ENCODE data around the gene GALNT10. TPM values are rescaled to one million over a fixed set of nuclear protein-coding genes. Genes with fewer than 3 reads are reported as not detected.
"Not testable (repeated sequence)": the region's sequence is repeated elsewhere in the genome, so short reads cannot be mapped to it uniquely, and the experiment has no call there.

Gene GALNT10
- total RNA-seq, 1 donor from 2014 or later = 178 TPM

- Mint-ChIP-seq H3K36me3 (ENCODE audit: unreplicated experiment) (no peaks in the 10 kb centered on the region), H3K4me3 (ENCODE audit: unreplicated experiment) (no peak overlapping the region), H3K4me1 (ENCODE audit: unreplicated experiment) (no peaks in the 10 kb centered on the region), H3K27me3 (ENCODE audit: unreplicated experiment) (peaks cover 27% of the 10 kb centered on the region), H3K27ac (ENCODE audit: unreplicated experiment) (no peak overlapping the region), H3K9me3 (ENCODE audit: unreplicated experiment) (no peaks in the 10 kb centered on the region)
- DNase-seq (ENCODE audit: extremely low spot score, unreplicated experiment) = no peak
- no peak for TF ChIP-seq CTCF (IDR thresholded peaks at IDR 0.05)
These were observed 42.9 kb upstream of the GALNT10 start for GRCh38 chr5:154147666-154148065.

GRCh38 chr5:154150471-154150870, 40.1 kb upstream of the GALNT10 start:
- not testable (repeated sequence) for H3K27ac Mint-ChIP-seq (ENCODE audit: unreplicated experiment); H3K36me3 Mint-ChIP-seq (ENCODE audit: unreplicated experiment)

DNA sequence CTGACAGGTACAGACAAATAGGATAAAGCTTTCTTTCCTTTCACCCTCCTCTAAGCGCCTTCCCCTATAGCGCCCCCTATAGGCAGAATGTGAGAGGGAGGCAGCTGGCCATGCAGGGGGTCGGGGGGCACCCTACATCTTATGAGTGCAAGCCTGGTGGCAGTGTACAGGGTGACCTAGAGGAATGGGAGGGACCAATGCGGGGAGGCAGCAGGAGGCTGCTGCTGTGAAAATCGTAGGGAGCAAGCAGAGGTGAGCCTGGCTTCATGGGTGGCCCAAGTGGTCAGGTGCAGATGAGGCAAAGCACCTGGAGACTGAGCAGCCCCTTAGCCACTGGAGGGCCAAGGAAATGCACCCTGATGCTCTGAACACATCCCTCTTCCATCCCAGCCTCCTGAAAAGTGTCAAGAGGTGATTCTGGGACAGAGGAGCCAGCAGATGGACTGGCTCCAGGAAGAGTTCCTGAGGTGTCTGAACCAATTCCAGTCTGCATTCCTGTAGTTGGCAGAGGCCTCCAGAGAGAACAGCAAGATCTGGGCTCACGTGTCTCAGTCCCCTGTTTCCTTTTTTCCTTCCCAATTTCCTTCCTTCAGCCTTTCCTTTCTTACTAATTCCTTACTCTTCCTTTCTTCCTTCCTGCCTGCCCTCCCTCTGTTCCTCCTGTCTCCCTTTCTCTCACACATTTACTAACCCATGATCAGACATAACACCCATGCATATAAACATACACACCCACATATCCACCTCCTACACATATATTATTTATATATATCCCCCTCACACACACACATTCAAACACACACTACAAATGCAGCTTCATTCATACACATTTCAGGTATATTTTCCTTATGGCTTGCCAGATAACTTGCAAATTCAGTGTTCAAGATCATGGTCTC, 32.8 kb upstream of the GALNT10 start:
- TF ChIP-seq CTCF (IDR thresholded peaks at IDR 0.05) = peak; percentile 45
- Mint-ChIP-seq H3K4me1 (ENCODE audit: unreplicated experiment) (no peaks in the 10 kb centered on the region), H3K9me3 (ENCODE audit: unreplicated experiment) (peaks cover 4% of the 10 kb centered on the region), H3K4me3 (ENCODE audit: unreplicated experiment) (no peak overlapping the region), H3K36me3 (ENCODE audit: unreplicated experiment) (no peaks in the 10 kb centered on the region), H3K27ac (ENCODE audit: unreplicated experiment) (no peak overlapping the region), H3K27me3 (ENCODE audit: unreplicated experiment) (peaks cover 64% of the 10 kb centered on the region)
- no peak for DNase-seq (ENCODE audit: extremely low spot score, unreplicated experiment)

More at GRCh38 chr5:154150471-154150870, 40.1 kb upstream of the GALNT10 start:
- DNase-seq (ENCODE audit: extremely low spot score, unreplicated experiment); H3K9me3 Mint-ChIP-seq (ENCODE audit: unreplicated experiment); H3K4me3 Mint-ChIP-seq (ENCODE audit: unreplicated experiment); H3K4me1 Mint-ChIP-seq (ENCODE audit: unreplicated experiment): not testable (repeated sequence)
- H3K27me3 Mint-ChIP-seq (ENCODE audit: unreplicated experiment) = peaks cover 37% of the 10 kb centered on the region

DNA sequence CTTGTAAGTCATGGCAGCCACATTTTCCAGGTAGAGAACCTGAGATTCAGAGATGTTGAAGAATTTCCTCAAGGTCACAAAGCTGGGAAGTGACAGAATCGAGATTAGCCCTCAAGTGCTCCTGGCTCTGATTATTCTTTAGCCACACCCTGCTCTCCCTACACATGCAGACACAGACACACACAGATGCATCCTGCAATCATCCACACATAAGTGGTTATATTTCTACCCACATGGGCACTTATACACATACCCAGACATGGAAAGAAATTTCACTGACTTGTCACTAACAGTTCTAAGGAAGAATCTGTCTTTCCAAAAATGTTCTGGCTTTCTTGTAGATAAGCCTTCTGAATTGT, 32.2 kb upstream of the GALNT10 start:
- H3K9me3 Mint-ChIP-seq (ENCODE audit: unreplicated experiment) = peaks cover 4% of the 10 kb centered on the region
- no peaks in the 10 kb centered on the region for H3K36me3 Mint-ChIP-seq (ENCODE audit: unreplicated experiment)
- DNase-seq (ENCODE audit: extremely low spot score, unreplicated experiment) = no peak
- H3K4me3 Mint-ChIP-seq (ENCODE audit: unreplicated experiment) = no peak overlapping the region
- TF ChIP-seq CTCF (IDR thresholded peaks at IDR 0.05) = no peak
- H3K27ac Mint-ChIP-seq (ENCODE audit: unreplicated experiment) = no peak overlapping the region
- peaks cover 64% of the 10 kb centered on the region for H3K27me3 Mint-ChIP-seq (ENCODE audit: unreplicated experiment)
- no peaks in the 10 kb centered on the region for H3K4me1 Mint-ChIP-seq (ENCODE audit: unreplicated experiment)

- Mint-ChIP-seq H3K27me3 (ENCODE audit: unreplicated experiment) (peaks cover 69% of the 10 kb centered on the region), H3K4me1 (ENCODE audit: unreplicated experiment) (no peaks in the 10 kb centered on the region), H3K9me3 (ENCODE audit: unreplicated experiment) (peaks cover 4% of the 10 kb centered on the region), H3K4me3 (ENCODE audit: unreplicated experiment) (no peak overlapping the region), H3K27ac (ENCODE audit: unreplicated experiment) (no peak overlapping the region), H3K36me3 (ENCODE audit: unreplicated experiment) (no peaks in the 10 kb centered on the region)
- no peak for DNase-seq (ENCODE audit: extremely low spot score, unreplicated experiment)
- no peak for TF ChIP-seq CTCF (IDR thresholded peaks at IDR 0.05)
These were observed 31.2 kb upstream of the GALNT10 start for GRCh38 chr5:154159343-154159742.
